CD14-positive monocyte (primary cell): ENCODE measurements around the gene TAF15. TPM values are rescaled to one million over a fixed set of nuclear protein-coding genes. Genes with fewer than 3 reads are reported as not detected.

Experiments
- DNase-seq, 3 donors: peaks; one replicate each; pipeline ENCODE4 v3.0.0-alpha.2; 2011 to 2022
- H2AFZ ChIP-seq: 2 replicates; pipeline ENCODE4 v1.6.0; 2012; ENCODE audit warnings: mild to moderate bottlenecking, low read depth, low read length, inconsistent platforms; ENCODE audit not compliant: insufficient read depth, poor library complexity, severe bottlenecking
- H3K27ac ChIP-seq, 2 donors: 1 replicate in 1 of 2; 2 replicates in 1 of 2; pipeline ENCODE4 v1.5.1; 2012 to 2013; ENCODE audit warnings: low read length in 2 of 2, control low read depth in 1 of 2, inconsistent platforms in 1 of 2, low read depth in 1 of 2, mild to moderate bottlenecking in 1 of 2
- H3K27me3 ChIP-seq, 2 donors: one replicate each; pipeline versions ENCODE4 v1.6.0 to v1.6.1; 2011 to 2013; ENCODE audit warnings: low read length in 2 of 2; ENCODE audit not compliant: control insufficient read depth in 2 of 2, insufficient read depth in 2 of 2
- H3K36me3 ChIP-seq, 2 donors: replicated peaks in 1 of 2; 1 replicate in 1 of 2; 2 replicates in 1 of 2; pipeline versions ENCODE4 v1.5.1 to v1.6.1; 2012 to 2013; ENCODE audit warnings: low read length in 2 of 2, control low read depth in 1 of 2, inconsistent platforms in 1 of 2, mild to moderate bottlenecking in 1 of 2; ENCODE audit not compliant: insufficient read depth in 2 of 2, control insufficient read depth in 1 of 2
- H3K4me1 ChIP-seq, 2 donors: 1 replicate in 1 of 2; 2 replicates in 1 of 2; pipeline versions ENCODE4 v1.5.1 to v1.6.1; 2012 to 2013; ENCODE audit warnings: low read length in 2 of 2, control low read depth in 1 of 2, inconsistent platforms in 1 of 2, mild to moderate bottlenecking in 1 of 2, moderate library complexity in 1 of 2; ENCODE audit not compliant: insufficient read depth in 2 of 2, control insufficient read depth in 1 of 2
- H3K4me2 ChIP-seq: replicated peaks from 2 replicates; pipeline ENCODE3; 2012; ENCODE audit warnings: low read length, moderate library complexity, mild to moderate bottlenecking; ENCODE audit not compliant: poor library complexity, severe bottlenecking; ENCODE audit errors: extremely low read depth
- H3K4me3 ChIP-seq, 3 experiments: fragments of 200-600 bp in 1 of 3; sonication (generic) in 1 of 3; replicated peaks in 1 of 3; 1 replicate in 2 of 3; 2 replicates in 1 of 3; pipeline ENCODE4 v1.5.1; 2011 to 2013; ENCODE audit warnings: low read length in 3 of 3, mild to moderate bottlenecking in 3 of 3, control low read depth in 2 of 3, low read depth in 2 of 3, inconsistent platforms in 1 of 3, moderate library complexity in 1 of 3
- H3K79me2 ChIP-seq: 2 replicates; pipeline ENCODE4 v1.6.0; 2012; ENCODE audit warnings: mild to moderate bottlenecking, control low read depth, inconsistent platforms, low read length, moderate library complexity; ENCODE audit not compliant: insufficient read depth
- H3K9ac ChIP-seq: 2 replicates; pipeline ENCODE4 v1.6.0; 2017; ENCODE audit warnings: low read length, mild to moderate bottlenecking; ENCODE audit not compliant: insufficient read depth, poor library complexity, severe bottlenecking
- H3K9me3 ChIP-seq, 2 donors: replicated peaks in 1 of 2; 1 replicate in 1 of 2; 2 replicates in 1 of 2; pipeline versions ENCODE4 v1.5.1 to v1.6.1; 2012 to 2013; ENCODE audit warnings: low read length in 2 of 2, control low read depth in 1 of 2; ENCODE audit not compliant: control insufficient read depth in 1 of 2, insufficient read depth in 1 of 2
- H4K20me1 ChIP-seq: 2 replicates; pipeline ENCODE4 v1.6.0; 2012; ENCODE audit warnings: mild to moderate bottlenecking, low read length, control low read depth, moderate library complexity; ENCODE audit not compliant: insufficient read depth
- H3K27ac Mint-ChIP-seq, 7 donors: one replicate each; pipeline ENCODE4 v1.8.0; 2020; ENCODE audit warnings: mild to moderate bottlenecking in 7 of 7, mixed read lengths in 7 of 7, moderate library complexity in 6 of 7, inconsistent platforms in 2 of 7
- H3K27me3 Mint-ChIP-seq, 3 donors: one replicate each; pipeline ENCODE4 v1.8.0; 2021 to 2022; ENCODE audit warnings: low read depth in 3 of 3, mild to moderate bottlenecking in 3 of 3, mixed read lengths in 3 of 3, moderate library complexity in 3 of 3, inconsistent platforms in 1 of 3
- H3K36me3 Mint-ChIP-seq, 2 donors: one replicate each; pipeline ENCODE4 v1.8.0; 2020; ENCODE audit warnings: mixed read lengths in 2 of 2, inconsistent platforms in 1 of 2, mild to moderate bottlenecking in 1 of 2
- H3K4me1 Mint-ChIP-seq: one replicate; pipeline ENCODE4 v1.8.0; 2020; ENCODE audit warnings: mild to moderate bottlenecking, mixed read lengths
- H3K4me3 Mint-ChIP-seq, 2 donors: one replicate each; pipeline ENCODE4 v1.8.0; 2020; ENCODE audit warnings: mild to moderate bottlenecking in 2 of 2, mixed read lengths in 2 of 2, moderate library complexity in 1 of 2
- H3K9me3 Mint-ChIP-seq, 7 donors: one replicate each; pipeline ENCODE4 v1.8.0; 2020 to 2022; ENCODE audit warnings: mixed read lengths in 7 of 7, mild to moderate bottlenecking in 6 of 7, moderate library complexity in 6 of 7, inconsistent platforms in 2 of 7
- WGBS: methylation state at CpG from one replicate; pipeline ENCODE4 v1.1.5; 2013; ENCODE audit warnings: missing lambda C conversion rate; ENCODE audit not compliant: insufficient coverage; 5-methylcytosine and 5-hydroxymethylcytosine counted together
- intact Hi-C, 2 donors: fragments of 100-400 bp; cut with micrococcal nuclease; formaldehyde crosslinking; loops; one replicate each; pipeline versions ENCODE4 v1.15.0 to v1.15.1; 2023
- polyA plus RNA-seq, 3 donors: library from polyadenylated mRNA; depleted of rRNA in 1 of 3; unstranded in 2 of 3; stranded (reverse) in 1 of 3; fragments of 300-500 nt in 2 of 3; fragments of >200 nt in 1 of 3; fragmentation: Illumina TruSeq in 2 of 3; gene quantifications; 1 replicate in 2 of 3; 2 replicates in 1 of 3; pipeline ENCODE4 v1.2.3, GENCODE V29; 2012 to 2021
- TF ChIP-seq, protein P1 (sequence below): fragments of 200-600 bp; IDR thresholded peaks from one replicate; pipeline ENCODE4 v1.8.0; 2022; ENCODE audit warnings: antibody characterized with exemption, mild to moderate bottlenecking

Gene TAF15
- polyA plus RNA-seq, 3 donors, result 6.0 to 50.6 (median 16.3) TPM

DNA sequence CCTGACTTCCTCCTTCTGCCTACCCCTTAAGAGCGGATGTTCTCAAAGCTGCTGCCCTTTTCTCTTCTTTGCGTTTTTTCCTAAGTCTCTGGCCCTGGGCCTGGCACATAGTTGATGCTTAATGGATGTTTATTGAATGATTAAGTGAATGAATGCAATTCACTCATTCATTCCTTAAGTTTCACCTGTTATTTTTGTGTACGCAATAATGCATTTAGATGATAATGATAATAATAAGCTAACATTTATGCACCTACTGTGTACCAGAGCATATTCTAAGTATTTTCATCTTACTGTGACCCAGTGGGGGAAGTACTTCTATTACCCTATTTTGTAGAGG is 66.5 kb downstream of the TAF15 start:
- Histone ChIP-seq H3K27me3 (no peaks in the 10 kb centered on the region), H3K27ac (no peak overlapping the region), H3K79me2 (no peaks in the 10 kb centered on the region), H3K9ac (no peak overlapping the region), H3K4me3 (no peak overlapping the region), H3K4me1 (peaks cover 13 to 30% of the 10 kb centered on the region in 2 donors), H3K9me3 (no peaks in the 10 kb centered on the region), H2AFZ (peak overlapping the region; percentile 58), H3K36me3 (no peaks in the 10 kb centered on the region), H4K20me1 (no peaks in the 10 kb centered on the region), H3K4me2 (peak overlapping the region; percentile 4)
- no CpG with 5 or more reads among the region's 3 CpGs for WGBS
- Mint-ChIP-seq H3K4me1 (peaks cover 28% of the 10 kb centered on the region), H3K4me3 (peak overlapping the region; percentile 25 to 64), H3K9me3 (no peaks in the 10 kb centered on the region), H3K27ac (no peak overlapping the region), H3K36me3 (peaks cover 0 to 2% of the 10 kb centered on the region in 2 donors), H3K27me3 (no peaks in the 10 kb centered on the region)
- TF ChIP-seq, protein P1, sequence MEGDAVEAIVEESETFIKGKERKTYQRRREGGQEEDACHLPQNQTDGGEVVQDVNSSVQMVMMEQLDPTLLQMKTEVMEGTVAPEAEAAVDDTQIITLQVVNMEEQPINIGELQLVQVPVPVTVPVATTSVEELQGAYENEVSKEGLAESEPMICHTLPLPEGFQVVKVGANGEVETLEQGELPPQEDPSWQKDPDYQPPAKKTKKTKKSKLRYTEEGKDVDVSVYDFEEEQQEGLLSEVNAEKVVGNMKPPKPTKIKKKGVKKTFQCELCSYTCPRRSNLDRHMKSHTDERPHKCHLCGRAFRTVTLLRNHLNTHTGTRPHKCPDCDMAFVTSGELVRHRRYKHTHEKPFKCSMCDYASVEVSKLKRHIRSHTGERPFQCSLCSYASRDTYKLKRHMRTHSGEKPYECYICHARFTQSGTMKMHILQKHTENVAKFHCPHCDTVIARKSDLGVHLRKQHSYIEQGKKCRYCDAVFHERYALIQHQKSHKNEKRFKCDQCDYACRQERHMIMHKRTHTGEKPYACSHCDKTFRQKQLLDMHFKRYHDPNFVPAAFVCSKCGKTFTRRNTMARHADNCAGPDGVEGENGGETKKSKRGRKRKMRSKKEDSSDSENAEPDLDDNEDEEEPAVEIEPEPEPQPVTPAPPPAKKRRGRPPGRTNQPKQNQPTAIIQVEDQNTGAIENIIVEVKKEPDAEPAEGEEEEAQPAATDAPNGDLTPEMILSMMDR, result no peak
- DNase-seq, result no peak
- intact Hi-C loops, result no loop called here

DNA sequence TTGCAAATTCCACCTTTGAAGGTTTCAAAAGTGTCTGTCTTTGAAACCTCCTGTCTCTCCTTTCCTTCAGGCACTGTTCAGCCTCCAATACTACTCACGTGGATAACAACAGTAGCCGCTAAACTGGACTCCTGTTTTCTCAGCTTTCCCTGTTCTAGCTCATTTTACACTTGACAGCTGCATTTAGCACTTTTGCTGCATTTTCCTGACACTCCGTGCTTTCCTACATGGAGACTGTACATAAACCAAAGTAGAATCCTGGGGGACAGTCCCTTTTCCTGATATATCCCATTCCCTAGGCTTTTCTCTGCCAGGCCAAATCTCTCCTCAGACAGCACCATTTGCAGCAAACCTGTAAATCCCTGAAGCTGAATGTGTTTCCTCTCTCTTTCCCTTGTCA is 67.2 kb downstream of the TAF15 start:
- intact Hi-C loops, result no loop called here
- WGBS, result 97% methylated on average over 3 of the region's 3 CpGs
- no peak overlapping the region for H2AFZ ChIP-seq
- Mint-ChIP-seq H3K27me3 (no peaks in the 10 kb centered on the region), H3K36me3 (peaks cover 0 to 2% of the 10 kb centered on the region in 2 donors), H3K4me1 (peaks cover 22% of the 10 kb centered on the region), H3K9me3 (no peaks in the 10 kb centered on the region), H3K4me3 (no peak overlapping the region), H3K27ac (no peak overlapping the region)
- H3K27ac ChIP-seq, result no peak overlapping the region
- DNase-seq, result no peak
- H3K79me2 ChIP-seq, result no peaks in the 10 kb centered on the region
- peaks cover 14 to 28% of the 10 kb centered on the region in 2 donors for H3K4me1 ChIP-seq
- H3K36me3 ChIP-seq, result no peaks in the 10 kb centered on the region
- H4K20me1 ChIP-seq, result no peaks in the 10 kb centered on the region
- TF ChIP-seq, protein P1, result no peak
- no peak overlapping the region for H3K4me2 ChIP-seq
- no peak overlapping the region for H3K4me3 ChIP-seq
- no peaks in the 10 kb centered on the region for H3K9me3 ChIP-seq
- H3K9ac ChIP-seq, result no peak overlapping the region
- no peaks in the 10 kb centered on the region for H3K27me3 ChIP-seq
